ENCODE measurements around the gene PDLIM1.
"Not testable (repeated sequence)": the region's sequence is repeated elsewhere in the genome, so short reads cannot be mapped to it uniquely, and the experiment has no call there.

The PDLIM1 gene

DNA sequence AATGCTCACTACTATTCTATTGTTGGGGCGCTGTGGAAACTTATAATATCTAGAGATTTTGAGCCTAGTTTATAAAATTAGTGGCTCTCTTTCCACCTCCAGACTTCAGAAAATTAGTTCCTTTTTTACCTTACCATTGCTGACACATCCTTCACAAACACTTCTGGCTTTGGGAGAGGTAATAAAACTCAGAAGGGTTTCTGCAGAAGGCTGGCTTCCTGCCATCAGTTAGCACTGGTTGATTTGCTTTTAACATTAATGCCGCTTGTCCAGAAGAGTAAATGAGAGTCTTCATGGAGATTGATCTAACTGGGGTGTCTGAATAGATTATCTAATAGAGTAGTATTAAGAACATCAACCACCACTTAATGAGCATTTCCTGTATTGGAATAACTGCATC, 76.4 kb downstream of the PDLIM1 start:
- no peak for DNase-seq (ENCODE audit: low read depth in 2 of 3, low spot score in 1 of 3)

DNA sequence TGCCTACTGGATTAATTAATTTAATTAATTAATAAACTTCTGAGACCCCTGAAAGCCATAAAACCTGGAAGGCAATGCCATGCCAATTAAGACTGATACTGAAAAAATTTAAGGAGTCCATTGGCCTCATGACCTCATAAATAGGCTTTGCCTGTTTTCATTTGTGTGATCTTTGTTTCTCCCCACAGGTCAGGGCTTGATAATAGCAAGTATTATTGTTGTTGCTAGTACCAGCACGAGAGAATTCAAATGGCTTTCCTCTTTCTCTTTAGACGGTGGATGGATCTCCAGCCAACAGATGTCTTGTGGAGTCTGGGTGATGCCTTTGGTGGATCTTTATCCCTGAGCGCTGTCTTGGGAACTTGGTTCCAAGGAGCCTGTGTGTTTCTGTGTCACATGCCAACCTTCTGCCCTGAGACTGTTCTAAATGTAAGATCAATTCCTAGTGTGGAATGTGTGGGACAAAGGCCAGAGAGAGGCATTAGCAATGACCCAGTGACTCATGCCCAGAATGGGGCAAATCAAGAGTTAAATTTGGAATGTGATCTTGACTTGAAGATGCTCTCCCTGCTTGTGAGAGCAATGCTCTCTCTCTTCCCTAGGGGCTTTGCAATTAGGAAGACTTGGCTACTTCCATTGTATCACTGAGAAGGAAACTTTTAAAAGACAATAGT, 79.1 kb downstream of the PDLIM1 start:
- DNase-seq (ENCODE audit: low read depth in 2 of 3, low spot score in 1 of 3), result no peak

DNA sequence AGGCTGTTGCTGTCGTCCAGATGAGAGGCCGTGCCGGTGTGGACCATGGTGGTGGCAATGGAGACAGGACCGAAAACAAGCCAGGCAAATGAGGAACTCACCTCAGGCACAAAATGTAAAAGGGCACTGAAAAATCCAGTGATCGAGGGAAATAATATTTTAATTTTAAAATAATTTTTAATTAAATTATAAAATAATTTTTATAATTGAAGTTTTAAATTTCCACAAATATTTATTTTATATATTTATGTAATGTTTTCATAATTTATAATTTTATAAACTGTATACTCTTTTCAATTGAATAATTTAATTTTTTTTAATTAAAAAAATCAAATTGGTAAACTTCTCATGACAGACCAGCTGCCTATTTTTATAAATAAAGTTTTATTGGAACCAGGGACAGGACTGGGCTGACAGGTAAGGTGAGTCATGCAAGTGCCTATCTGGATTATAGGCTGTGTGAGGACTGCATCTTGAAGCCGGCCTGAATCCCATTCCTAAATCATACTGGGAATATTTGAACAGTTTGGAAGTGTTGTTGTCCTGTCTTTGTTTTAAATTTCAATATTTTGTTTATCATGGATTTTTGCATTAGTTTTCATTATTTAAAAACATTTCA, 81.2 kb downstream of the PDLIM1 start:
- no peak for DNase-seq (ENCODE audit: low read depth in 2 of 3, low spot score in 1 of 3)

DNA sequence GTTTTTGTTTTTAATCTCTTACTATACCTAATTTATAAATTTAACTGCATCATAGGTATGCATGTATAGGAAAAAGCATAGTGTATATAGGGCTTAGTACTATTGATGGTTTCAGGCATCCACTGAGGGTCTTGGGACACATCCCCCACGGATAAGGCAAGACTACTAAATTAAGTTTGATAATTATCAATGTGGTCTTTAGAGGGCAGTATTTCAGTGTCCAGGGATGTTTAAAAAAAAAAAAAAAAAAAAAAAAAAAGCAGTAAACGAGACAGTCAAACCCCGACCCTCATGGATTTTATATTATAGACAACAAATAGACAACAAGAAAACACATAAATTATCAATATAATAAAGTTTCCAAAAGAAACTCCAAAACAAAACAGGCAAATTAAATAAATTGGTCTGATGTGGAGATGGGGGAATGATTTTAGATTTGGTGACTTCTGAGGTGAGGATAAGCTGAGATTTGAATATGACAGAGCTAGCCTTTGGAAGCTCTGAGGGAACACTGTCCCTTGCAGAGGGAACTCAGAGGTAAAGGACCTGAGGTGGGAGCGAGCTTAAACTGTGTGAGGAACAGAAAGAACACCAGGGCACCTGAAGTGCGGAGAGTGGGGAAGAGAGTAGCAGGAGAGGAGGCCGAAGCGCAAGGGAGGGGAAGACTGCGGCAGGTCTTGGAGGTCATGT, 82.0 kb downstream of the PDLIM1 start:
- DNase-seq (ENCODE audit: low read depth in 2 of 3, low spot score in 1 of 3), result no peak

DNA sequence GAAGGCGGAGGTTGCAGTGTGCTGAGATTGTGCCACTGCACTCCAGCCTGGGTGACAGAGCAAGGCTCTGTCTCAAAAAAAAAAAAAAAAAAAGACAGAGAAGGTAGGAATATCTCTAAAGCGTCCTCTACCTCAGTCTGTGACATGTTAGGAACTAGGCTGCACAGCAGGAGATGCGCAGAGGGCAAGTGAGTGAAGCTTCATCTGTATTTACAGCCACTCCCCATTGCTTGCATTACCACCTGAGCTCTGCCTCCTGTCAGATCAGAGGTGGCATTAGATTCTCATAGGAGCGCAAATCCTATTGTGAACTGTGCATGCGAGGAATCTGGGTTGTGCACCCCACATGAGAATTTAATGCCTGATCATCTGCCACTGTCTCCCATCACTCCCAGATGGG, 87.9 kb downstream of the PDLIM1 start:
- DNase-seq (ENCODE audit: low read depth in 2 of 3, low spot score in 1 of 3), result not testable (repeated sequence)

DNA sequence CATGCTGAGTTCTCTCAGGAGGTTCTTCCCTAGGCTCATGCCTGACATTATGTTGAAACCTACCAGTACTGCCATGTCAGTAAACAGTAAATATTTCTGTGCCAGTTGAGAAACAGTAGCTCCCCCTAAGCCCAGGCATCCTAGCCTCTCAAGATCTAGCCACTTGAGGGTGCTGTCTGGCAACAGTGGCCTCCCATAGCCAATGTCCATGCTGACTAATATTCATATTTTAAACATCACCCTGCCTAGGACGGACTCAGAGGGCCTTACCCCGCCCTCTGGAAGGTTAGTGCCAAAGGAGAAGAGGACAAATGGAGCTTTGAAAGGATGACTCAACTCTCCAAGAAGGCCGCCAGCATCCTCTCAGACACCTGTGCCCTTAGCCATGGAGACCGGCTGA, 89.1 kb downstream of the PDLIM1 start:
- DNase-seq (ENCODE audit: low read depth in 2 of 3, low spot score in 1 of 3), result no peak

DNA sequence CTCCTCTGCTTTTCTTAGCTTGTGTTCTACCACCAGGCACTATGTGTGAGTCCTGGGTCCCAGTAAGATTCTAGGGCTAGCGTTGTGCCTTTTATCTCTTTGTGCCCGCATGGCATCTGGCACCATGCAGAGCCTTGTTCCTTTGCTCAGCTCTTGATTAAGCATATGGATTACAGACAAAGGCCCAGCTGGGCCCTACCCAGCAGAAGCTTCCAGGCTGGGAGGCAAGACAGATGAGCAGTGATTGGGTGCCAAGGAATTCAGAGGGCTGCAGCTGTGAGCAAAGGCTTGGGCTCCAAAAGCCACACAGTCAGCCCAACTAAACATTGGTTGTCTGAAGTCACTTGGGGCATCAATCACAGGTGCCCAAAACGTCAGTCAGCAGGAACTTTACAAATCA, 94.8 kb downstream of the PDLIM1 start:
- DNase-seq (ENCODE audit: low read depth in 2 of 3, low spot score in 1 of 3), result no peak

DNA sequence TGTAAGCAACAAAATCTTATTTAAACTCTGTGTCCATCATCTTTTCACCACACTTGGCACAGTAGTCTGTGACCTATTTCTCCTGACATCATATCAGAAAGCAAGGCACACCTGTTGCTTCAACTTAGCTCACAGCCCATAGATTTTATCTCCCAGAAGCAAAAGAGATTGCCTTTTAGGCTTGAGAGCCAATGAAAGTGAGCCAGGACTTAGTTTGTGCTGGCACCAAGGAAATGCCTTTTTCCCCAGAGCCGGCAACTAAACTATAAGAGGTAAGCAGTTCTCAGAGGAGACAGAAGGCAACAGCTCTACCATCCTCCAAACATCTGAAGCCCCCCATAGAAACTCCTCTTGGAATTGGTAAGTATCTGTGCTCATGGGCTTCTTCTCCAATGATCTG, 96.9 kb downstream of the PDLIM1 start, which contains the start of gene ACSM6:
Gene ACSM6 (plus strand): TSS at position 295 of the 400 bp plus-strand sequence. CDS start 248 bp downstream, outside the sequence.
- no peak for DNase-seq (ENCODE audit: low read depth in 2 of 3, low spot score in 1 of 3)

DNA sequence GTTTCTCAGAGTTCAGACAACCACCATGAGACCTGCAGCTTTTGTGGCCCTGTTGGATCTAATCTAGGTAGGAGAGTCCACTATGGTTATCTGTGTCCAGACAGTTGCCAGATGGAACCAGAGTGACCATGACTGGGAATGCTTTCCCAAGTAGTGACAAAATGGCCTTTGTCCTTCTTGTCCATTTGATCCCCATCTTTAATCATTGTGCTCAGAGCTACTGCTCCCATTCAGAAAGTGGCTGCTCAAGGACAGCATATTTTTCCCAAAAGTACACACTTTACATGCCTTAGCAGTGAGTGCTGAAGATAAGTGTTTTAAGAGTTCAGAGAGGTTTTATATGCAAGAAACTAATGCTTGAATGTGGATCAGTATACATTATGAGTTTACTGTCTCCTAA, 102.2 kb downstream of the PDLIM1 start:
- no peak for DNase-seq (ENCODE audit: low read depth in 2 of 3, low spot score in 1 of 3)

DNA sequence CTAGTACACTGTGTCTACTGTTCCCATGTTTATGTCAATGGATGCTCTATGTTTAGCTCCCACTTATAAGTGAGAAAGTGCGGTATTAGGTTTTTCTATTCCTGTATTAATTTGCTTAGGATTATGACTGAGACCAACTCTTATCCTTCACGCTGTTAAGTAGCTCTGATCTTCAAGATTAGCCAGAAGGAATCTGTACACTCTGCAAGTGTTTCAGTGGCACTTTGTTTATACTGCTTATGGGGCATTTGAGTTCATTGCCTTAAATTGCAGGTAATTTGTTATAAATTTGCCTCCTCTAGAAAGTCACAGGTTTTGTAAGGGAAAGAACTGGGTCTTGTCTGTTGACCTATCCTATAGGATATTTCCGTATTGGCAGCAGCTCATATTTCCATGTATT, 103.2 kb downstream of the PDLIM1 start:
- DNase-seq (ENCODE audit: low read depth in 2 of 3, low spot score in 1 of 3), result no peak
